Stimulated activated CD4-positive, alpha-beta T cell treated with anti-CD3 and anti-CD28 coated beads, Interleukin-2, amount 100 ng/mL, for 24 hours (primary cell): ENCODE measurements around the gene INTS6L.
"Not testable (repeated sequence)": the region's sequence is repeated elsewhere in the genome, so short reads cannot be mapped to it uniquely, and the experiment has no call there.

Experiments used
- DNase-seq, 2 donors: peaks; one replicate each; pipeline ENCODE4 v3.0.0-alpha.2; 2020

Gene INTS6L

GRCh38 chrX:135624408-135625204 is 104.1 kb downstream of the INTS6L start:
- not testable (repeated sequence) for DNase-seq

- no peak for DNase-seq
Measured at GRCh38 chrX:135625995-135626394, 105.5 kb downstream of the INTS6L start.

DNA sequence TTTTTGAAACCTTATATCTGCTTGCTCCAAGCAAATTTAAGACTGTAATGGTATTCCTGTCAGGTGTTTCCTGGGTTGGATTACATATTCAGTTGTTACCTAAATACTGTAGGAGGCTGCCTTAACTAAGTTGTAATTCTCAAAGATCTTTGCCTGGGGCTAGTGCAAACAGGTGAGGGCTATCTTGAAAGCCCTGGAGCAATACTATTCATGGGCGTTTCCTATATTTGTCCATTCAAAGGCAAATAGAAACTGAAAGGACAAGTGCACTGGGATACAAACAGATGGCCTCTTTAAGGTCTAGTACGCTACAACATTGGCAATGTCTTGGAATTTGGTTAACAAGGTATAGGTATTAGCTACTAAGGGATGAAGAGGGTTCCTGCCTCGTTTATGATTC is 108.9 kb downstream of the INTS6L start:
- DNase-seq: no peak
